ENCODE data around the gene NOS1. TPM values are rescaled to one million over a fixed set of nuclear protein-coding genes. Genes with fewer than 3 reads are reported as not detected.
"Not testable (repeated sequence)": the region's sequence is repeated elsewhere in the genome, so short reads cannot be mapped to it uniquely, and the experiment has no call there.

NOS1 gene
- not detected in 2 replicates for total RNA-seq (2014; rRNA removed; shearing (Covaris generic))

GRCh38 chr12:117361347-117361751, at the start of gene NOS1:
Gene NOS1 (minus strand): TSS chr12:117361626. CDS start chr12:117331069, 30,557 bp downstream.
- H3K9me3 ChIP-seq (replicated peaks), result no peaks in the 10 kb centered on the region
- no peaks in the 10 kb centered on the region for H3K36me3 ChIP-seq
- no peak for DNase-seq (ENCODE audit: low read depth in 1 of 2, low spot score in 2 of 2)
- peaks cover 48% of the 10 kb centered on the region for H3K27me3 ChIP-seq (replicated peaks)
- H3K4me3 ChIP-seq, result no peak within 1 kb of the TSS
- peaks cover 10% of the 10 kb centered on the region for H3K4me1 ChIP-seq (replicated peaks)
- H3K27ac ChIP-seq, result no peak within 1 kb of the TSS

GRCh38 chr12:117409286-117409685, 47.9 kb upstream of the NOS1 start:
- no peak overlapping the region for H3K4me3 ChIP-seq
- no peak for DNase-seq (ENCODE audit: low read depth in 1 of 2, low spot score in 2 of 2)
- H3K36me3 ChIP-seq, result no peaks in the 10 kb centered on the region
- no peaks in the 10 kb centered on the region for H3K4me1 ChIP-seq (replicated peaks)
- H3K27ac ChIP-seq, result no peak overlapping the region
- no peaks in the 10 kb centered on the region for H3K9me3 ChIP-seq (replicated peaks)
- H3K27me3 ChIP-seq (replicated peaks), result no peaks in the 10 kb centered on the region

- H3K9me3 ChIP-seq (replicated peaks), result no peaks in the 10 kb centered on the region
- no peaks in the 10 kb centered on the region for H3K4me1 ChIP-seq (replicated peaks)
- no peak overlapping the region for H3K4me3 ChIP-seq
- H3K36me3 ChIP-seq, result no peaks in the 10 kb centered on the region
- DNase-seq (ENCODE audit: low read depth in 1 of 2, low spot score in 2 of 2), result no peak
- no peak overlapping the region for H3K27ac ChIP-seq
- no peaks in the 10 kb centered on the region for H3K27me3 ChIP-seq (replicated peaks)
Measured at GRCh38 chr12:117408161-117408791, 46.9 kb upstream of the NOS1 start.

GRCh38 chr12:117404940-117405339, 43.5 kb upstream of the NOS1 start:
- no peak overlapping the region for H3K27ac ChIP-seq
- no peaks in the 10 kb centered on the region for H3K27me3 ChIP-seq (replicated peaks)
- DNase-seq (ENCODE audit: low read depth in 1 of 2, low spot score in 2 of 2), result no peak
- H3K4me1 ChIP-seq (replicated peaks), result no peaks in the 10 kb centered on the region
- no peaks in the 10 kb centered on the region for H3K36me3 ChIP-seq
- H3K4me3 ChIP-seq, result no peak overlapping the region
- H3K9me3 ChIP-seq (replicated peaks), result no peaks in the 10 kb centered on the region

- H3K27me3 ChIP-seq (replicated peaks), result no peaks in the 10 kb centered on the region
- H3K4me3 ChIP-seq, result no peak overlapping the region
- H3K36me3 ChIP-seq, result no peaks in the 10 kb centered on the region
- no peak for DNase-seq (ENCODE audit: low read depth in 1 of 2, low spot score in 2 of 2)
- no peaks in the 10 kb centered on the region for H3K4me1 ChIP-seq (replicated peaks)
- no peaks in the 10 kb centered on the region for H3K9me3 ChIP-seq (replicated peaks)
- no peak overlapping the region for H3K27ac ChIP-seq
Measured at GRCh38 chr12:117404203-117404853, 42.9 kb upstream of the NOS1 start.

GRCh38 chr12:117403586-117404139, 42.2 kb upstream of the NOS1 start:
- DNase-seq (ENCODE audit: low read depth in 1 of 2, low spot score in 2 of 2), result no peak
- Histone ChIP-seq H3K36me3 (no peaks in the 10 kb centered on the region), H3K27ac (no peak overlapping the region), H3K4me3 (no peak overlapping the region), H3K4me1 (replicated peaks) (no peaks in the 10 kb centered on the region), H3K9me3 (replicated peaks) (no peaks in the 10 kb centered on the region), H3K27me3 (replicated peaks) (no peaks in the 10 kb centered on the region)

- H3K27ac ChIP-seq, result no peak overlapping the region
- no peaks in the 10 kb centered on the region for H3K27me3 ChIP-seq (replicated peaks)
- no peaks in the 10 kb centered on the region for H3K4me1 ChIP-seq (replicated peaks)
- H3K9me3 ChIP-seq (replicated peaks), result no peaks in the 10 kb centered on the region
- no peak for DNase-seq (ENCODE audit: low read depth in 1 of 2, low spot score in 2 of 2)
- no peaks in the 10 kb centered on the region for H3K36me3 ChIP-seq
- H3K4me3 ChIP-seq, result no peak overlapping the region
Measured at GRCh38 chr12:117402363-117402762, 40.9 kb upstream of the NOS1 start.

- Histone ChIP-seq H3K27me3 (replicated peaks) (no peaks in the 10 kb centered on the region), H3K27ac (no peak overlapping the region), H3K9me3 (replicated peaks) (no peaks in the 10 kb centered on the region), H3K4me3 (no peak overlapping the region), H3K36me3 (no peaks in the 10 kb centered on the region), H3K4me1 (replicated peaks) (no peaks in the 10 kb centered on the region)
- DNase-seq (ENCODE audit: low read depth in 1 of 2, low spot score in 2 of 2), result no peak
Measured at GRCh38 chr12:117400912-117401311, 39.5 kb upstream of the NOS1 start.

GRCh38 chr12:117398482-117398881, 37.1 kb upstream of the NOS1 start:
- not testable (repeated sequence) for H3K4me1 ChIP-seq (replicated peaks); H3K27ac ChIP-seq; H3K27me3 ChIP-seq (replicated peaks); H3K36me3 ChIP-seq; DNase-seq (ENCODE audit: low read depth in 1 of 2, low spot score in 2 of 2); H3K9me3 ChIP-seq (replicated peaks); H3K4me3 ChIP-seq

GRCh38 chr12:117395766-117396165, 34.3 kb upstream of the NOS1 start:
- H3K27ac ChIP-seq, result no peak overlapping the region
- H3K4me1 ChIP-seq (replicated peaks), result no peaks in the 10 kb centered on the region
- no peak overlapping the region for H3K4me3 ChIP-seq
- H3K36me3 ChIP-seq, result no peaks in the 10 kb centered on the region
- no peak for DNase-seq (ENCODE audit: low read depth in 1 of 2, low spot score in 2 of 2)
- no peaks in the 10 kb centered on the region for H3K27me3 ChIP-seq (replicated peaks)
- H3K9me3 ChIP-seq (replicated peaks), result no peaks in the 10 kb centered on the region

- no peaks in the 10 kb centered on the region for H3K4me1 ChIP-seq (replicated peaks)
- no peaks in the 10 kb centered on the region for H3K9me3 ChIP-seq (replicated peaks)
- no peaks in the 10 kb centered on the region for H3K27me3 ChIP-seq (replicated peaks)
- no peak overlapping the region for H3K4me3 ChIP-seq
- H3K36me3 ChIP-seq, result no peaks in the 10 kb centered on the region
- no peak for DNase-seq (ENCODE audit: low read depth in 1 of 2, low spot score in 2 of 2)
- no peak overlapping the region for H3K27ac ChIP-seq
Measured at GRCh38 chr12:117394491-117394890, 33.1 kb upstream of the NOS1 start.

GRCh38 chr12:117393656-117394055, 32.2 kb upstream of the NOS1 start:
- Histone ChIP-seq H3K36me3 (no peaks in the 10 kb centered on the region), H3K27ac (no peak overlapping the region), H3K4me3 (no peak overlapping the region), H3K9me3 (replicated peaks) (no peaks in the 10 kb centered on the region), H3K27me3 (replicated peaks) (no peaks in the 10 kb centered on the region), H3K4me1 (replicated peaks) (no peaks in the 10 kb centered on the region)
- DNase-seq (ENCODE audit: low read depth in 1 of 2, low spot score in 2 of 2), result no peak

- Histone ChIP-seq H3K27me3 (replicated peaks) (no peaks in the 10 kb centered on the region), H3K4me1 (replicated peaks) (no peaks in the 10 kb centered on the region), H3K9me3 (replicated peaks) (no peaks in the 10 kb centered on the region), H3K36me3 (no peaks in the 10 kb centered on the region), H3K4me3 (no peak overlapping the region), H3K27ac (no peak overlapping the region)
- no peak for DNase-seq (ENCODE audit: low read depth in 1 of 2, low spot score in 2 of 2)
Measured at GRCh38 chr12:117390866-117391265, 29.4 kb upstream of the NOS1 start.

- Histone ChIP-seq H3K27me3 (replicated peaks) (no peaks in the 10 kb centered on the region), H3K9me3 (replicated peaks) (no peaks in the 10 kb centered on the region), H3K36me3 (no peaks in the 10 kb centered on the region), H3K27ac (no peak overlapping the region), H3K4me1 (replicated peaks) (no peaks in the 10 kb centered on the region), H3K4me3 (no peak overlapping the region)
- DNase-seq (ENCODE audit: low read depth in 1 of 2, low spot score in 2 of 2), result no peak
Measured at GRCh38 chr12:117388951-117389446, 27.6 kb upstream of the NOS1 start.
